IPS-18a (cell line): ENCODE data around the gene ARHGAP29.

Source experiments
- H3K27ac ChIP-seq: one replicate; pipeline ENCODE4 v1.5.1; 2013; ENCODE audit warnings: low read length
- H3K27me3 ChIP-seq: one replicate; pipeline ENCODE4 v1.6.1; 2013; ENCODE audit warnings: mild to moderate bottlenecking, low read length; ENCODE audit not compliant: control insufficient read depth, insufficient read depth
- H3K36me3 ChIP-seq: one replicate; pipeline ENCODE4 v1.6.1; 2013; ENCODE audit warnings: low read depth, low read length; ENCODE audit not compliant: control insufficient read depth
- H3K4me1 ChIP-seq: one replicate; pipeline ENCODE4 v1.6.1; 2013; ENCODE audit warnings: low read depth, low read length; ENCODE audit not compliant: control insufficient read depth
- H3K4me3 ChIP-seq: one replicate; pipeline ENCODE4 v1.5.1; 2013; ENCODE audit warnings: low read length
- H3K9ac ChIP-seq: one replicate; pipeline ENCODE4 v1.6.1; 2013; ENCODE audit warnings: mild to moderate bottlenecking, low read length, moderate library complexity
- H3K9me3 ChIP-seq: one replicate; pipeline ENCODE4 v1.6.1; 2013; ENCODE audit warnings: low read depth, low read length; ENCODE audit not compliant: control insufficient read depth

ARHGAP29 gene

DNA sequence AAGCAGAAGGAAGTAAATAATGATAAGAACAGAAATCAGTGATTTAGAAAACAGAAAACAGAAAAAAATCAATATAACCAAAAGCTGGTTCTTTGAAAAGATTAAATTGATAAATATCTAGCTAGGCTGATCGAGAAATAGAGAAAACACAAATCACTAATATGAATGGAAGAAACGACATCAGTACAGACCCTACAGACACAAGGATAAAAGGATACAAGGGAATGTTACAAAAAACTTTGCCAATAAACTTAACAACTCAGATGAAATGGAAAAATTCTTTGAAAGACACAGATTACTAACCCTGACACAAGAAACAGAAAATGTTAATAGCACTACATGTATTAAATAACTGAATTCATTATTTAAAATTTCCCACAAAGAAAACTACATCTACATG is 6.3 kb upstream of the ARHGAP29 start:
- Histone ChIP-seq H3K27ac (no peak overlapping the region), H3K9ac (no peak overlapping the region), H3K27me3 (peaks cover 76% of the 10 kb centered on the region)

GRCh38 chr1:94240822-94241221 is 3.4 kb upstream of the ARHGAP29 start:
- no peaks in the 10 kb centered on the region for H3K36me3 ChIP-seq

More for the DNA sequence above, 6.3 kb upstream of the ARHGAP29 start:
- H3K9me3 ChIP-seq = no peaks in the 10 kb centered on the region
- H3K4me1 ChIP-seq = no peaks in the 10 kb centered on the region
- no peak overlapping the region for H3K4me3 ChIP-seq
- H3K36me3 ChIP-seq = no peaks in the 10 kb centered on the region

GRCh38 chr1:94239796-94240195 is 2.4 kb upstream of the ARHGAP29 start:
- no peak overlapping the region for H3K9ac ChIP-seq

More at GRCh38 chr1:94240822-94241221, 3.4 kb upstream of the ARHGAP29 start:
- no peak overlapping the region for H3K9ac ChIP-seq
- H3K9me3 ChIP-seq = no peaks in the 10 kb centered on the region
- no peak overlapping the region for H3K4me3 ChIP-seq
- peaks cover 75% of the 10 kb centered on the region for H3K27me3 ChIP-seq
- H3K27ac ChIP-seq = no peak overlapping the region
- H3K4me1 ChIP-seq = no peaks in the 10 kb centered on the region

GRCh38 chr1:94239051-94239450 is 1.7 kb upstream of the ARHGAP29 start:
- H3K4me3 ChIP-seq = no peak overlapping the region
- H3K27ac ChIP-seq = no peak overlapping the region
- H3K9ac ChIP-seq = no peak overlapping the region
- H3K9me3 ChIP-seq = no peaks in the 10 kb centered on the region
- H3K27me3 ChIP-seq = peaks cover 75% of the 10 kb centered on the region
- no peaks in the 10 kb centered on the region for H3K36me3 ChIP-seq
- H3K4me1 ChIP-seq = no peaks in the 10 kb centered on the region

More at GRCh38 chr1:94239796-94240195, 2.4 kb upstream of the ARHGAP29 start:
- H3K27ac ChIP-seq = no peak overlapping the region
- no peaks in the 10 kb centered on the region for H3K36me3 ChIP-seq
- H3K4me1 ChIP-seq = no peaks in the 10 kb centered on the region
- no peaks in the 10 kb centered on the region for H3K9me3 ChIP-seq
- H3K27me3 ChIP-seq = peaks cover 75% of the 10 kb centered on the region
- no peak overlapping the region for H3K4me3 ChIP-seq

- H3K9me3 ChIP-seq = no peaks in the 10 kb centered on the region
- peaks cover 79% of the 10 kb centered on the region for H3K27me3 ChIP-seq
- peak overlapping the region; percentile 63 for H3K4me3 ChIP-seq
- H3K9ac ChIP-seq = no peak overlapping the region
- H3K36me3 ChIP-seq = no peaks in the 10 kb centered on the region
- no peak overlapping the region for H3K27ac ChIP-seq
- H3K4me1 ChIP-seq = peaks cover 7% of the 10 kb centered on the region
These were observed 624 bp downstream of the ARHGAP29 start for GRCh38 chr1:94236630-94237290.

DNA sequence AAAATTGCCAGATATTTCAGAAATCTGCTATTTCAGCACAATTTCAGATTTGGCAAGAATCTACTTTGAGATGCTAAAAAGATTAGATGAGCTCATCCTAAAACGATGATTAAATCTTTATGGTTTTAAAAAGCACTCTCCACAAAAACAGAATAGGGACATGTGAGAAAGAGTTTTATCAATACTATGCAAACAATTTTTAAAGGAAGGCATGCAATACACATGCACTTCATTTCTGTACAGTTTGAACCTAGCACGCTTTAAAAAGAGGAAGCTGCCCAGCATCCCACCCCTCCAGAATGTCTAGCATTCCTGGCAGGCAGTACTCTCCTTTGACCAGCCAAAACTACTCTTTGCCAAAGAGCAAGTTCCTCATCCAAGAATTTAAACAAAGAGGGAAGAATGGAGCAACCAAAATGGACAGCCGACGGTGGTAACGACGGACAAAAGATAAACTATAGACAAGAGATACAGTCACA is 1.3 kb downstream of the ARHGAP29 start:
- H3K4me3 ChIP-seq = peak overlapping the region; percentile 63
- H3K27me3 ChIP-seq = peaks cover 77% of the 10 kb centered on the region
- H3K9me3 ChIP-seq = no peaks in the 10 kb centered on the region
- H3K4me1 ChIP-seq = peaks cover 7% of the 10 kb centered on the region
- no peaks in the 10 kb centered on the region for H3K36me3 ChIP-seq
- no peak overlapping the region for H3K27ac ChIP-seq
- H3K9ac ChIP-seq = no peak overlapping the region

DNA sequence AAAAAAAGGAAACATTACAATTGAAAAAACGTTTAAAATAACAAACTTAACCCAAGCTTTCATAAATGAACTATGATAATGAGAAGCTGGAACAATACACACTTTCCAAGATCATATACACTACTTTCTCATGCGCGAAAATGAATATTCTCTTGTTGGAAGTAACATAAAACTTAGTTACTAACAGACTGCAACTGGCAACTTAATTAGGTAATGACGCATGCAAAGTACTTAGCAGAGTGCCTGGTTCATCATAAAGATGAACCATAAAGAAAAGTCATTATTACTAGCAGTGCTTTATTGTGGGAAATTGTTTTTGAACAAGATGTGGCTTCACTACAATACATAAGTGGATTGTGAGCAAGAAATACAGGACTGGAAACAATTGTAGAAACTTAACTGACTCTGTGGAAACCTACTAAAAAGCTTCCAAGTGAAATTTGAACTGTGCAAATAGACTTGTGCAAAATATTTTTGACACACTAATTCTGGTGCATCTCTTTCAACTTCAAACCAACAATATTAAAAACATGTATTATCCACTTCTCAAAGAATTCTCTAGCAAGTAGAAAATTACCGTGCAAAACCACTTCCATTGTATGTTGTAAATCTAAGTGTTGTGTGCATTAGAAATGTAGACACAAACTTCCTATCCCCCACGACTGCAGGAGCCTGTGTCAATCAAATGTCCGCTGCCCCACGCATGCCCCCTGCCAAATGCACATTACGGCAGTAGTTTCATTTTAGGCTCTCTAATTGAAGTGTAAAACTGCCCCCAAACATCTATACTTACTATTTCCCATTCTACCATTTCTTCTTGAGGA is 2.0 kb downstream of the ARHGAP29 start:
- no peak overlapping the region for H3K4me3 ChIP-seq
- no peaks in the 10 kb centered on the region for H3K9me3 ChIP-seq
- H3K27me3 ChIP-seq = peaks cover 71% of the 10 kb centered on the region
- no peaks in the 10 kb centered on the region for H3K36me3 ChIP-seq
- H3K27ac ChIP-seq = no peak overlapping the region
- peaks cover 7% of the 10 kb centered on the region for H3K4me1 ChIP-seq
- no peak overlapping the region for H3K9ac ChIP-seq

DNA sequence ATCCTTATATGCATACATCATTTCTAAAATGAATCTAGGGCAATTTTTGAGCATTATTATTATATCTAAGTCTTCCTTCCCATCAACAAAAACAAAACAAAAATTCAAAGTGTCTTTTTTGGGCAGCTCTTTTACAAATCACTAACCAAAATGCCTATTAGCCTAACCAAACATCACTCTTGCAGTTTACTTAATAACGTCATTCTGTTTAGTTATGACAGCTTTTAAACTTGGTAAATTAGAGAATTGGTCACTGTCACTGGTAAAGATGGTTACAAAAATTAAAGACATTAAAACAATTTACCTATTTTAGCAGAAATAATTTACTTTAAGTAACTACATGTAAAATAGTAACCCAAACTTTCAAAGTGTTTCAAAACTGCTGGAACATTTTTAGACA is 2.8 kb downstream of the ARHGAP29 start:
- Histone ChIP-seq H3K9ac (no peak overlapping the region), H3K36me3 (no peaks in the 10 kb centered on the region), H3K9me3 (no peaks in the 10 kb centered on the region), H3K27ac (no peak overlapping the region), H3K4me3 (no peak overlapping the region), H3K27me3 (peaks cover 63% of the 10 kb centered on the region), H3K4me1 (peaks cover 7% of the 10 kb centered on the region)

- Histone ChIP-seq H3K9ac (no peak overlapping the region), H3K27ac (no peak overlapping the region), H3K36me3 (no peaks in the 10 kb centered on the region), H3K4me3 (no peak overlapping the region), H3K27me3 (peaks cover 36% of the 10 kb centered on the region), H3K4me1 (peaks cover 7% of the 10 kb centered on the region), H3K9me3 (no peaks in the 10 kb centered on the region)
These were observed 5.6 kb downstream of the ARHGAP29 start for GRCh38 chr1:94231746-94232145.

GRCh38 chr1:94230920-94231319 is 6.5 kb downstream of the ARHGAP29 start:
- no peak overlapping the region for H3K27ac ChIP-seq
- H3K27me3 ChIP-seq = peaks cover 28% of the 10 kb centered on the region
- no peak overlapping the region for H3K9ac ChIP-seq
- H3K4me3 ChIP-seq = no peak overlapping the region
- H3K4me1 ChIP-seq = peaks cover 7% of the 10 kb centered on the region
- H3K9me3 ChIP-seq = no peaks in the 10 kb centered on the region
- no peaks in the 10 kb centered on the region for H3K36me3 ChIP-seq

DNA sequence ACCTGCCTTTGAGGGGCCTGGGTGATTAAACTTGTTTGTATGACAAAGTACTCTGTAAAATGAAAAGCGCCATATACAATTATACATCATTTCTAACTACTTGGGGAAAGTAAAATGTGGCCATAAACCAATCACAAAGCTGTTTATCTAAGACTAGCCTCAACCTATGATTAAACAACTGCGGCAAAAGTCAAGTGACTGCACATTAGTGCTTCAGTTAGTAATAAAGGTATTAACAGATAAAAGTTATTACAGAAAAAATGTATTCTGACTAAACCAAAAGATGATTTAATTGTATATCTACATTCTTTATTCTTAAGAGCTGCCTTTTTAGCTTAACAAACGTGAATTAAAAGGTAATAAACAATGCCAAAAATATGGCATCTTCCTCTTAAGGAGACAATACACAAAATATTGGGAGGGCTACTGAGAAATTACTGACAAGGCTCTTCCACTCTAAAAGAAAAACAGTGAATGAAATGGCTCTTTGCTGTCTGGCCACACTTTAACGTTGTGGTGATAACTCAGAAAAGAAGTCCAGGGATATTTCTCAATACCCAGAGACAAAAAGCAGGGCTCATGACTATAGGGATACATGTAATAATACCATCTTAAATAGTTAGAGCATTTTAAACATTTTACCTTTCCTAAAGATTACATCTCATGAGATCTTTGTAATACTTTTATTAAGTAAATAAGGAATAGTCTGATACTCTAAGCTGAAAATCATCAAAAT is 8.6 kb downstream of the ARHGAP29 start:
- no peaks in the 10 kb centered on the region for H3K36me3 ChIP-seq
- H3K27me3 ChIP-seq = peaks cover 7% of the 10 kb centered on the region
- H3K27ac ChIP-seq = no peak overlapping the region
- no peaks in the 10 kb centered on the region for H3K9me3 ChIP-seq
- H3K4me1 ChIP-seq = peaks cover 7% of the 10 kb centered on the region
- H3K9ac ChIP-seq = no peak overlapping the region
- H3K4me3 ChIP-seq = no peak overlapping the region
